Glomerular visceral epithelial cell (primary cell): Measurements from ENCODE around the gene MPZL2.
A peak's percentile ranks its signal among the peaks of the same experiment; 100 is the strongest.
"Not testable (repeated sequence)": the region's sequence is repeated elsewhere in the genome, so short reads cannot be mapped to it uniquely, and the experiment has no call there.

Source experiments
- DNase-seq: peaks from one replicate; pipeline ENCODE4 v3.0.0-alpha.2; 2016; ENCODE audit errors: extremely low spot score

Gene MPZL2

GRCh38 chr11:118263695-118264568 is at the start of gene MPZL2:
TSS of gene MPZL2 (minus strand) at chr11:118264297. CDS start at chr11:118264153, 144 bp downstream.
- DNase-seq, result peak; percentile 36

DNA sequence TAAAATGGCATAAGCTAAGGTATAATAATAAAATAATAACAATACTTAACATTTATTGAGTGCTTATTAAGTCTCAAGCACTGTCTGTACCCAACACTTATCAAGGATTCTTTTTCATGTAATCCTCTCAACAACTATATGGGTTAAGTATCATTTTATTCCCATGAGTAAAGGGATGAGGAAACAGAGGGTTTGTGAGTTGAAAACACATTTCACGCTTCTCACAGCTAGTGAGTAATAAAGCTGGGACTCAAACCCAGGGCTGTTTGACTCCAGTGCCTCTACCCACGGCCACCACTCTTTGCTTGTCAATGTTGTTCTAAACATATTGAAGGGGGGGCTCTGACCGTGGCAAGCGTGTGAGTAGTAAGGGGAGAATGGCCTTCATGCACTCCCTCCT is 49.1 kb upstream of the MPZL2 start:
- DNase-seq, result no peak

DNA sequence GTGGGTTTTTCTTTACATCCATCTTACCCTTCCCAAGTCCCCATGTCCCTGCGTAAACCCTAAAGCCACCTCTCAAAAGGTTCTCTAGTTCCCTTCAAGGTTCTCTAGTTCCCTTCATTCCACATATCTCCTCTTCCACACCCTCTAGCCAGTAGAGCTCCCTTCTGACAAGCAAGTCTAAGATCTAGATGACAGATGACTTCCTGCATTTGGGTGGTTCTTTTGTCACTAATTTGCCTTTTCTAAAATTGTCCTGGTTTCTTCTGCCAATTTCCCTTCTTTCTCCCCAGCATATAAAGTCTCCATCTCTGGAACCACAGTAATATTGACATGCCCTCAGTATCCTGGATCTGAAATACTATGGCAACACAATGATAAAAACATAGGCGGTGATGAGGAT is 48.2 kb upstream of the MPZL2 start:
- no peak for DNase-seq

GRCh38 chr11:118311518-118311917 is 47.4 kb upstream of the MPZL2 start:
- no peak for DNase-seq

GRCh38 chr11:118310781-118311485 is 46.8 kb upstream of the MPZL2 start:
- DNase-seq, result no peak

DNA sequence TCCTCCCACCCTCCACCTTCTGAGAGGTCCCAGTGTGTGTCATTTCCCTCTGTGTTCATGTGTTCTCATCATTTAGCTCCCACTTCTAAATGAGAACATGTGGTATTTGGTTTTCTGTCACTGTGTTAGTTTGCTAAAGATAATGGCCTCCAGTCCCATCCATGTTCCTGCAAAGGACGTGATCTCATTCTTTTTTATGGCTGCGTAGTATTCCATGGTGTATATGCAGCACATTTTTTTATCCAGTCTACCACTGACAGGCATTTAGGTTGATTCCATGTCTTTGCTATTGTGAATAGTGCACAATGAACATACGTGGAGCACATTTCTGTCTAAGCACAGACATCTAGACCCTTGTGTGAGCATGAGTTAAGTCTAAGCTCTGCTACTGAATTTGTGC is 46.2 kb upstream of the MPZL2 start:
- DNase-seq, result no peak

DNA sequence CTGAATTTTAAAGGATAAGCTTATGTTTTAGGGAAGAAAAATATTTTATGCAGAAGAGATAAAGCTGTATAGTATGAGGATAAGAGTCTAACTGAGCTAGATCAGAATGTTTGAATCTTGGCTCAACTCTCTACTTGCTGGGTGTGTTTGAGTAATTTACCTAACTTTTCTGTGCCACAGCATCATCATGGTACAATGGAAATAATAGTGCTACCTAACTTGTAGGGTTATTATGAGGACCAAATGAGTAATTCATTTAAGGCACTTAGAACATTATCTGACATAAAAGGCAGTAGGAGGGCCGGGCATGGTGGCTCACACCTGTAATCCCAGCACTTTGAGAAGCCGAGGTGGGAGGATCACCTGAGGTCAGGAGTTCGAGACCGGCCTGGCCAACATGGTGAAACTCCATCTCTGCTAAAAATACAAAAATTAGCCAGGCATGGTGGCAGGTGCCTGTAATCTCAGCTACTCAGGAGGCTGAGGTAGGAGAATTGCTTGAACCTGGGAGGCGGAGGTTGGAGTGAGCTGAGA is 45.0 kb upstream of the MPZL2 start:
- DNase-seq, result not testable (repeated sequence)

DNA sequence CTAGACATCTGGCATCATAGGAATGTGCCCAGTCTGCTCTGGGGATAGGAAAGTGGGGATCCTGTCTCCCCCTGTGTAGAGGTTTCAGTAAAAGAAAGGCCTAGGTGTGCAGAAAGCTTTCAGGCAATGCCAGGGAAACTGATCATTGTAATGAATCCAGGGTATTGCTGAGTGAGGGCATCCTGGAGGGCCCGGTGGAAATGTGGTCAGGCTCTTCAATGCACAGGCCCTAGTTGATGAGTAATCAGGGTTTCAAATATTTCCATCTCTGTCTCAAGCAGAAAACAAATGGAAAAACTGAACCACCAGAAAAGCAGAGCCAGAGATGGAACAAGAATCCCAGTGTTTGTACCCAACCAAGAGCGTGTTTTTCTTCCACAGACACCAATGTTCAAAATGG is 42.5 kb upstream of the MPZL2 start:
- DNase-seq, result no peak

DNA sequence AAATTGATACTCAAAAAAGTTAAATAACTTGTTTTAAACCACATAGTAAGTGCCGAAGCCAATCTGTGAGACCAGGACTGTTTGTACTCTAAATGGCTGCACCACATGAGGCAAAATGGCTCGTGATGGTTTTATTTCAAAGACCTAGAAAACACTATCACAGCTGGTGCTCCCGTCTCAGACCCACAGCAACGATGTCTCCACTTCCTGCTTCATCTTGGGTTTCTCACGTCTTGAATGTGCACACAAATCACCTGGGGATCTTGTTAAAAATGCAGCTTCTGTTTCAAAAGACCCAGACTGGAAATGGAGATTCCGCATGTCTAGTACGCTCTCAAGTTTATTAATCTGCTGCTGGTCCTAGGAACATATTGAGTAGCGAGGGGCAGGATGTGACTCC is 41.6 kb upstream of the MPZL2 start:
- DNase-seq, result no peak

DNA sequence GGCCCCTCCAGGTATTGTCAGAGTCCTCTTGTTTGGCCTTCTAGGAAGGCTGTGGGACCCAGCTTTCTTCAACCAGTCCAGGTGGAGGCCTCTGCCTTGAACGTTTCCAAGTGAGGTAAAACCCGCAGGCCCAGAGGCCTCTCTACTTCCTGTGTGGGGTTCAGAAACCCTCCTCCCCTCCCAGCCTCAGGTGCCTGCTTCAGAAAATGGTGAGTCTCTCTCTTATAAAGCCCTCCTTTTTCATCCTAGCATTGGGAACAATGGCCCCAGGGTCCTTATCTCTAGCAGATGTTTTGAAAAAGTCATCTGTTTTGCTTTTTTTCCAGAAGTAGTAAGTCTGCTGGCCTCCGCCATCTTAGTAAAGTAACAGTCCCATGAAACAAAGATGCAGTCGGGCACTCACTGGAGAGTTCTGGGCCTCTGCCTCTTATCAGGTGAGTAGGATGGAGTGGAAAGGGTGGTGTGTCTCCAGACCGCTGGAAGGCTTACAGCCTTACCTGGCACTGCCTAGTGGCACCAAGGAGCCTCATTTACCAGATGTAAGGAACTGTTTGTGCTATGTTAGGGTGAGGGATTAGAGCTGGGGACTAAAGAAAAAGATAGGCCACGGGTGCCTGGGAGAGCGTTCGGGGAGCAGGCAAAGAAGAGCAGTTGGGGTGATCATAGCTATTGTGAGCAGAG is 40.6 kb upstream of the MPZL2 start, which contains the start of gene CD3E:
CD3E (plus strand) TSS at position 163 of the 681 bp plus-strand sequence; CDS start at position 386, 223 bp downstream.
- no peak for DNase-seq

DNA sequence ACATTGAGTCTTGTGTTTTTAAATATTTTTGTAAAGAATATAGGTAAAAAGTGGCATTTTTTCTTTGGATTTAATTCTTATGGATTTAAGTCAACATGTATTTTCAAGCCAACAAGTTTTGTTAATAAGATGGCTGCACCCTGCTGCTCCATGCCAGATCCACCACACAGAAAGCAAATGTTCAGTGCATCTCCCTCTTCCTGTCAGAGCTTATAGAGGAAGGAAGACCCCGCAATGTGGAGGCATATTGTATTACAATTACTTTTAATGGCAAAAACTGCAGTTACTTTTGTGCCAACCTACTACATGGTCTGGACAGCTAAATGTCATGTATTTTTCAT is 40.1 kb upstream of the MPZL2 start:
- DNase-seq, result no peak

- DNase-seq, result no peak
Observed at GRCh38 chr11:118301600-118302195, 37.6 kb upstream of the MPZL2 start.

- peak; percentile 25 for DNase-seq
Observed at GRCh38 chr11:118295815-118296454, 31.8 kb upstream of the MPZL2 start.

DNA sequence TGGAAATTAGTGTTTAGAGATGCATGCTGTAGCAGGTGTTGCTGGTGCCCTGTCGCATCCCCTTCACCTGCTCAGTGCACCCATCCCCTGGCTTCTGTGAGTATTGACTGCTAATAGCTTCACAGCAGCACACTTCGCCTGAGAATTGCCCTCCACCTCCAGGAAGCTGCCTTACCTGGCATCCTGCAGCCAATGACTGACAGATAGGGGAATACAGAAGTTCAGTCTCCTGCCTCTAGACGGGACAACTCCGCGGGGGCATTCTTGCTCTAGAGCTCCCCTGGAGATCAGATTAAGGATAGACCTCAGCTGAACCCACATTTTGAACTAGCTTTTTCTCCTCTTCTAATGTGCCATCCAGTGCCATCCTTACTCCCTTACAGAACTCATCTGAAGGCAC is 31.1 kb upstream of the MPZL2 start:
- DNase-seq, result no peak

DNA sequence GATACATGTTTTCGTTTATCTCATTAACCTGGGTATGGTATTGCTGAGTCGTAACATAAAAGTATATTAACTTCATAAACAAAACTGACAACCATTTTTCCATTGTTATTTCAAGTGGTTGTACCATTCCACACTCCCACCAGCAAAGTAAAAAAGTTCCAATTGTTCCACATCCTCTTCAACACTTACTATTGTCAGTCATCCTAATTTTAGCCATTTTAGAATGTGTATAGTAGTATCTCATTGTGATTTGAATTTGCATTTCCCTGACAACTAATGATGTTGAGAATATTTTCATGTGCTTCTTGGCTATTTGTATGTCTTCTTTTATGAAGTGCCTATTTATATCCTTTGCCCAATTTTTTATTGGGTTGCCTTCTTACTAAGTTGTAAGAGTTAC is 30.0 kb upstream of the MPZL2 start:
- DNase-seq, result no peak

- no peak for DNase-seq
Observed at GRCh38 chr11:118291477-118292135, 27.5 kb upstream of the MPZL2 start.

GRCh38 chr11:118290923-118291322 is 26.8 kb upstream of the MPZL2 start:
- peak; percentile 26 for DNase-seq

- no peak for DNase-seq
Observed at GRCh38 chr11:118289401-118289800, 25.3 kb upstream of the MPZL2 start.

GRCh38 chr11:118287006-118287405 is 22.9 kb upstream of the MPZL2 start:
- DNase-seq, result peak; percentile 21

- DNase-seq, result peak; percentile 14
Observed at GRCh38 chr11:118286545-118286944, 22.4 kb upstream of the MPZL2 start.
